ENCODE measurements around the gene B3GNT5.

Gene B3GNT5

GRCh38 chr3:183266454-183266853, 13.4 kb downstream of the B3GNT5 start:
- Histone ChIP-seq H3K36me3 (ENCODE audit: control insufficient read depth, insufficient read depth, low read length) (peaks cover 9% of the 10 kb centered on the region; the same call in 1 of the 2 replicates), H3K4me1 (ENCODE audit: control insufficient read depth, insufficient read depth, low read length) (peaks cover 55% of the 10 kb centered on the region), H3K9me3 (ENCODE audit: control insufficient read depth, insufficient read depth, low read depth, low read length) (no peaks in the 10 kb centered on the region), H3K27me3 (ENCODE audit: control insufficient read depth, insufficient read depth, low read length) (no peaks in the 10 kb centered on the region), H3K27ac (ENCODE audit: low read depth, low read length) (no peak overlapping the region), H3K4me3 (ENCODE audit: low read depth, low read length) (no peak overlapping the region), H3K9ac (ENCODE audit: low read length) (no peak overlapping the region)

- H3K4me1 ChIP-seq (ENCODE audit: control insufficient read depth, insufficient read depth, low read length): peaks cover 55% of the 10 kb centered on the region
- H3K27me3 ChIP-seq (ENCODE audit: control insufficient read depth, insufficient read depth, low read length): no peaks in the 10 kb centered on the region
- H3K9me3 ChIP-seq (ENCODE audit: control insufficient read depth, insufficient read depth, low read depth, low read length): no peaks in the 10 kb centered on the region
- H3K4me3 ChIP-seq (ENCODE audit: low read depth, low read length): no peak overlapping the region
- peaks cover 9% of the 10 kb centered on the region; the same call in 1 of the 2 replicates for H3K36me3 ChIP-seq (ENCODE audit: control insufficient read depth, insufficient read depth, low read length)
- no peak overlapping the region for H3K9ac ChIP-seq (ENCODE audit: low read length)
- no peak overlapping the region for H3K27ac ChIP-seq (ENCODE audit: low read depth, low read length)
Measured at GRCh38 chr3:183267140-183267539, 14.1 kb downstream of the B3GNT5 start.

- Histone ChIP-seq H3K27me3 (ENCODE audit: control insufficient read depth, insufficient read depth, low read length) (no peaks in the 10 kb centered on the region), H3K4me3 (ENCODE audit: low read depth, low read length) (no peak overlapping the region), H3K4me1 (ENCODE audit: control insufficient read depth, insufficient read depth, low read length) (peaks cover 50% of the 10 kb centered on the region), H3K9me3 (ENCODE audit: control insufficient read depth, insufficient read depth, low read depth, low read length) (no peaks in the 10 kb centered on the region), H3K36me3 (ENCODE audit: control insufficient read depth, insufficient read depth, low read length) (peaks cover 9% of the 10 kb centered on the region; the same call in 1 of the 2 replicates), H3K27ac (ENCODE audit: low read depth, low read length) (no peak overlapping the region), H3K9ac (ENCODE audit: low read length) (no peak overlapping the region)
Measured at GRCh38 chr3:183268366-183268765, 15.3 kb downstream of the B3GNT5 start.

GRCh38 chr3:183269345-183269744, 16.3 kb downstream of the B3GNT5 start:
- Histone ChIP-seq H3K36me3 (ENCODE audit: control insufficient read depth, insufficient read depth, low read length) (peaks cover 9% of the 10 kb centered on the region; the same call in 1 of the 2 replicates), H3K9ac (ENCODE audit: low read length) (no peak overlapping the region), H3K27me3 (ENCODE audit: control insufficient read depth, insufficient read depth, low read length) (no peaks in the 10 kb centered on the region), H3K27ac (ENCODE audit: low read depth, low read length) (no peak overlapping the region), H3K4me3 (ENCODE audit: low read depth, low read length) (no peak overlapping the region), H3K9me3 (ENCODE audit: control insufficient read depth, insufficient read depth, low read depth, low read length) (no peaks in the 10 kb centered on the region), H3K4me1 (ENCODE audit: control insufficient read depth, insufficient read depth, low read length) (peaks cover 40% of the 10 kb centered on the region)

GRCh38 chr3:183270344-183270743, 17.3 kb downstream of the B3GNT5 start:
- no peaks in the 10 kb centered on the region for H3K27me3 ChIP-seq (ENCODE audit: control insufficient read depth, insufficient read depth, low read length)
- no peak overlapping the region for H3K27ac ChIP-seq (ENCODE audit: low read depth, low read length)
- peaks cover 30% of the 10 kb centered on the region for H3K4me1 ChIP-seq (ENCODE audit: control insufficient read depth, insufficient read depth, low read length)
- peaks cover 9% of the 10 kb centered on the region; the same call in 1 of the 2 replicates for H3K36me3 ChIP-seq (ENCODE audit: control insufficient read depth, insufficient read depth, low read length)
- no peaks in the 10 kb centered on the region for H3K9me3 ChIP-seq (ENCODE audit: control insufficient read depth, insufficient read depth, low read depth, low read length)
- H3K4me3 ChIP-seq (ENCODE audit: low read depth, low read length): no peak overlapping the region
- no peak overlapping the region for H3K9ac ChIP-seq (ENCODE audit: low read length)

- H3K4me3 ChIP-seq (ENCODE audit: low read depth, low read length): no peak overlapping the region
- H3K27me3 ChIP-seq (ENCODE audit: control insufficient read depth, insufficient read depth, low read length): no peaks in the 10 kb centered on the region
- peaks cover 18% of the 10 kb centered on the region for H3K4me1 ChIP-seq (ENCODE audit: control insufficient read depth, insufficient read depth, low read length)
- H3K9me3 ChIP-seq (ENCODE audit: control insufficient read depth, insufficient read depth, low read depth, low read length): no peaks in the 10 kb centered on the region
- no peak overlapping the region for H3K27ac ChIP-seq (ENCODE audit: low read depth, low read length)
- peaks cover 9% of the 10 kb centered on the region; the same call in 1 of the 2 replicates for H3K36me3 ChIP-seq (ENCODE audit: control insufficient read depth, insufficient read depth, low read length)
- no peak overlapping the region for H3K9ac ChIP-seq (ENCODE audit: low read length)
Measured at GRCh38 chr3:183272142-183272541, 19.1 kb downstream of the B3GNT5 start.

GRCh38 chr3:183272791-183273190, 19.7 kb downstream of the B3GNT5 start:
- Histone ChIP-seq H3K4me1 (ENCODE audit: control insufficient read depth, insufficient read depth, low read length) (peaks cover 11% of the 10 kb centered on the region), H3K4me3 (ENCODE audit: low read depth, low read length) (no peak overlapping the region), H3K36me3 (ENCODE audit: control insufficient read depth, insufficient read depth, low read length) (peaks cover 9% of the 10 kb centered on the region; the same call in 1 of the 2 replicates), H3K9ac (ENCODE audit: low read length) (no peak overlapping the region), H3K27me3 (ENCODE audit: control insufficient read depth, insufficient read depth, low read length) (no peaks in the 10 kb centered on the region), H3K9me3 (ENCODE audit: control insufficient read depth, insufficient read depth, low read depth, low read length) (no peaks in the 10 kb centered on the region), H3K27ac (ENCODE audit: low read depth, low read length) (no peak overlapping the region)

GRCh38 chr3:183274609-183275008, 21.6 kb downstream of the B3GNT5 start:
- Histone ChIP-seq H3K9me3 (ENCODE audit: control insufficient read depth, insufficient read depth, low read depth, low read length) (no peaks in the 10 kb centered on the region), H3K27me3 (ENCODE audit: control insufficient read depth, insufficient read depth, low read length) (no peaks in the 10 kb centered on the region), H3K4me1 (ENCODE audit: control insufficient read depth, insufficient read depth, low read length) (no peaks in the 10 kb centered on the region), H3K4me3 (ENCODE audit: low read depth, low read length) (no peak overlapping the region), H3K9ac (ENCODE audit: low read length) (no peak overlapping the region), H3K36me3 (ENCODE audit: control insufficient read depth, insufficient read depth, low read length) (peaks cover 9% of the 10 kb centered on the region; the same call in 1 of the 2 replicates), H3K27ac (ENCODE audit: low read depth, low read length) (no peak overlapping the region)

GRCh38 chr3:183275418-183275817, 22.4 kb downstream of the B3GNT5 start:
- Histone ChIP-seq H3K27ac (ENCODE audit: low read depth, low read length) (no peak overlapping the region), H3K4me1 (ENCODE audit: control insufficient read depth, insufficient read depth, low read length) (no peaks in the 10 kb centered on the region), H3K27me3 (ENCODE audit: control insufficient read depth, insufficient read depth, low read length) (no peaks in the 10 kb centered on the region), H3K4me3 (ENCODE audit: low read depth, low read length) (no peak overlapping the region), H3K9ac (ENCODE audit: low read length) (no peak overlapping the region), H3K9me3 (ENCODE audit: control insufficient read depth, insufficient read depth, low read depth, low read length) (no peaks in the 10 kb centered on the region), H3K36me3 (ENCODE audit: control insufficient read depth, insufficient read depth, low read length) (0 out of 2 replicates have a peak, but pooled peaks cover 2% of the 10 kb centered on the region)

GRCh38 chr3:183275937-183276336, 22.9 kb downstream of the B3GNT5 start:
- Histone ChIP-seq H3K27ac (ENCODE audit: low read depth, low read length) (no peak overlapping the region), H3K9me3 (ENCODE audit: control insufficient read depth, insufficient read depth, low read depth, low read length) (no peaks in the 10 kb centered on the region), H3K4me3 (ENCODE audit: low read depth, low read length) (no peak overlapping the region), H3K36me3 (ENCODE audit: control insufficient read depth, insufficient read depth, low read length) (no peaks in the 10 kb centered on the region), H3K9ac (ENCODE audit: low read length) (no peak overlapping the region), H3K27me3 (ENCODE audit: control insufficient read depth, insufficient read depth, low read length) (no peaks in the 10 kb centered on the region), H3K4me1 (ENCODE audit: control insufficient read depth, insufficient read depth, low read length) (no peaks in the 10 kb centered on the region)

GRCh38 chr3:183277260-183277659, 24.2 kb downstream of the B3GNT5 start:
- Histone ChIP-seq H3K27me3 (ENCODE audit: control insufficient read depth, insufficient read depth, low read length) (no peaks in the 10 kb centered on the region), H3K4me1 (ENCODE audit: control insufficient read depth, insufficient read depth, low read length) (peaks cover 3% of the 10 kb centered on the region; the same call in 1 of the 2 replicates), H3K9ac (ENCODE audit: low read length) (no peak overlapping the region), H3K36me3 (ENCODE audit: control insufficient read depth, insufficient read depth, low read length) (no peaks in the 10 kb centered on the region), H3K4me3 (ENCODE audit: low read depth, low read length) (no peak overlapping the region), H3K27ac (ENCODE audit: low read depth, low read length) (no peak overlapping the region), H3K9me3 (ENCODE audit: control insufficient read depth, insufficient read depth, low read depth, low read length) (no peaks in the 10 kb centered on the region)
